Neural cell (in vitro differentiated cells): Measurements from ENCODE around the gene FJX1.

ENCODE experiments used
- EP300 ChIP-seq: fragments of 450-650 bp; conservative IDR thresholded peaks from 2 replicates; pipeline ENCODE4 v1.6.1; 2014; ENCODE audit warnings: antibody characterized with exemption, mild to moderate bottlenecking, moderate library complexity; ENCODE audit not compliant: poor library complexity, severe bottlenecking
- EZH2 ChIP-seq: fragments of 200-600, 300-800 bp; shearing (Covaris generic), sonication (generic); IDR thresholded peaks from 2 replicates; pipeline ENCODE4 v1.6.1; 2014; ENCODE audit warnings: antibody characterized with exemption, low read length, borderline replicate concordance, mild to moderate bottlenecking; ENCODE audit not compliant: insufficient read depth, poor library complexity, severe bottlenecking
- POLR2AphosphoS5 ChIP-seq: IDR thresholded peaks from 2 replicates; pipeline ENCODE4 v1.6.1; 2012
- RAD21 ChIP-seq: fragments of 450-650 bp; conservative IDR thresholded peaks from 2 replicates; pipeline ENCODE4 v1.6.1; 2014; ENCODE audit warnings: antibody characterized with exemption, mild to moderate bottlenecking, moderate library complexity
- TF ChIP-seq, protein P1 (sequence below): fragments of 450-650 bp; IDR thresholded peaks from 2 replicates; pipeline ENCODE4 v1.5.1; 2014; ENCODE audit warnings: antibody characterized with exemption, mild to moderate bottlenecking, moderate library complexity; ENCODE audit not compliant: poor library complexity, severe bottlenecking
- TF ChIP-seq, protein P2 (sequence below): IDR thresholded peaks from 2 replicates; pipeline ENCODE4 v1.6.1; 2012; ENCODE audit warnings: borderline replicate concordance

DNA sequence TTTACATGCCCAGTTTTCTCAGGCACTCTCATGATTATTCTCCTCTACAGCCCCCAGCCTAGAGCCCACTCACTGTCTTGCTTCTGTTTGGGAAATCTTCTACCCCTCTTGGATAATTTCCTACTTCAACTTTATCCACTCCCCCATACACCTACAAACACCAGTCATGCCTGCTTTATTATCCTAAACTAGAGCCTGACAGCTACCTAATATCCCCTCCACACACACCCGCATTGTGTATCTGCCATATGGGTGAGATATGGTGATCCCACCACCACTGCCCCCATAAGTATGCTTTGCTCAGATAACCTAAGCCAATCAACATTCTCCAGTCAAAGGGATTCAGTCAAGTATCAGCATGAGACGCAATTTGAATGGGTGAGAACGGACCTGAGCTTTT, 15.3 kb upstream of the FJX1 start:
- TF ChIP-seq, protein P1, sequence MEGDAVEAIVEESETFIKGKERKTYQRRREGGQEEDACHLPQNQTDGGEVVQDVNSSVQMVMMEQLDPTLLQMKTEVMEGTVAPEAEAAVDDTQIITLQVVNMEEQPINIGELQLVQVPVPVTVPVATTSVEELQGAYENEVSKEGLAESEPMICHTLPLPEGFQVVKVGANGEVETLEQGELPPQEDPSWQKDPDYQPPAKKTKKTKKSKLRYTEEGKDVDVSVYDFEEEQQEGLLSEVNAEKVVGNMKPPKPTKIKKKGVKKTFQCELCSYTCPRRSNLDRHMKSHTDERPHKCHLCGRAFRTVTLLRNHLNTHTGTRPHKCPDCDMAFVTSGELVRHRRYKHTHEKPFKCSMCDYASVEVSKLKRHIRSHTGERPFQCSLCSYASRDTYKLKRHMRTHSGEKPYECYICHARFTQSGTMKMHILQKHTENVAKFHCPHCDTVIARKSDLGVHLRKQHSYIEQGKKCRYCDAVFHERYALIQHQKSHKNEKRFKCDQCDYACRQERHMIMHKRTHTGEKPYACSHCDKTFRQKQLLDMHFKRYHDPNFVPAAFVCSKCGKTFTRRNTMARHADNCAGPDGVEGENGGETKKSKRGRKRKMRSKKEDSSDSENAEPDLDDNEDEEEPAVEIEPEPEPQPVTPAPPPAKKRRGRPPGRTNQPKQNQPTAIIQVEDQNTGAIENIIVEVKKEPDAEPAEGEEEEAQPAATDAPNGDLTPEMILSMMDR = no peak
- TF ChIP-seq, protein P2, sequence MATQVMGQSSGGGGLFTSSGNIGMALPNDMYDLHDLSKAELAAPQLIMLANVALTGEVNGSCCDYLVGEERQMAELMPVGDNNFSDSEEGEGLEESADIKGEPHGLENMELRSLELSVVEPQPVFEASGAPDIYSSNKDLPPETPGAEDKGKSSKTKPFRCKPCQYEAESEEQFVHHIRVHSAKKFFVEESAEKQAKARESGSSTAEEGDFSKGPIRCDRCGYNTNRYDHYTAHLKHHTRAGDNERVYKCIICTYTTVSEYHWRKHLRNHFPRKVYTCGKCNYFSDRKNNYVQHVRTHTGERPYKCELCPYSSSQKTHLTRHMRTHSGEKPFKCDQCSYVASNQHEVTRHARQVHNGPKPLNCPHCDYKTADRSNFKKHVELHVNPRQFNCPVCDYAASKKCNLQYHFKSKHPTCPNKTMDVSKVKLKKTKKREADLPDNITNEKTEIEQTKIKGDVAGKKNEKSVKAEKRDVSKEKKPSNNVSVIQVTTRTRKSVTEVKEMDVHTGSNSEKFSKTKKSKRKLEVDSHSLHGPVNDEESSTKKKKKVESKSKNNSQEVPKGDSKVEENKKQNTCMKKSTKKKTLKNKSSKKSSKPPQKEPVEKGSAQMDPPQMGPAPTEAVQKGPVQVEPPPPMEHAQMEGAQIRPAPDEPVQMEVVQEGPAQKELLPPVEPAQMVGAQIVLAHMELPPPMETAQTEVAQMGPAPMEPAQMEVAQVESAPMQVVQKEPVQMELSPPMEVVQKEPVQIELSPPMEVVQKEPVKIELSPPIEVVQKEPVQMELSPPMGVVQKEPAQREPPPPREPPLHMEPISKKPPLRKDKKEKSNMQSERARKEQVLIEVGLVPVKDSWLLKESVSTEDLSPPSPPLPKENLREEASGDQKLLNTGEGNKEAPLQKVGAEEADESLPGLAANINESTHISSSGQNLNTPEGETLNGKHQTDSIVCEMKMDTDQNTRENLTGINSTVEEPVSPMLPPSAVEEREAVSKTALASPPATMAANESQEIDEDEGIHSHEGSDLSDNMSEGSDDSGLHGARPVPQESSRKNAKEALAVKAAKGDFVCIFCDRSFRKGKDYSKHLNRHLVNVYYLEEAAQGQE = no peak
- no peak for TF ChIP-seq RAD21
- TF ChIP-seq EP300 = no peak
- TF ChIP-seq EZH2 = no peak
- TF ChIP-seq POLR2AphosphoS5 = no peak
